Neural cell (in vitro differentiated cells): ENCODE results near the gene CHAC2. TPM values are rescaled to one million over a fixed set of nuclear protein-coding genes. Genes with fewer than 3 reads are reported as not detected.

ENCODE experiments used
- H2AFZ ChIP-seq: fragments of 200-600, 300-800 bp; sonication (generic), shearing (Covaris generic); 2 replicates; pipeline ENCODE4 v1.6.0; 2014; ENCODE audit warnings: low read depth, mild to moderate bottlenecking, antibody characterized with exemption, low read length, moderate library complexity
- H3F3A ChIP-seq: fragments of 200-600 bp; shearing (Covaris generic); 2 replicates; pipeline ENCODE4 v1.6.1; 2016; ENCODE audit warnings: mild to moderate bottlenecking, moderate library complexity, mixed read lengths, antibody characterized with exemption, low read length; ENCODE audit not compliant: insufficient read depth, poor library complexity, severe bottlenecking
- H3K27ac ChIP-seq: fragments of 200-600, 300-800 bp; sonication (generic), shearing (Covaris generic); 2 replicates; pipeline ENCODE4 v1.5.1; 2014; ENCODE audit warnings: mild to moderate bottlenecking, low read length, moderate library complexity
- H3K27me3 ChIP-seq: fragments of 300-800, 200-600 bp; sonication (generic), shearing (Covaris generic); 2 replicates; pipeline ENCODE4 v1.6.0; 2014; ENCODE audit warnings: mild to moderate bottlenecking, low read depth, low read length, moderate library complexity; ENCODE audit not compliant: insufficient read depth
- H3K36me3 ChIP-seq: fragments of 300-800, 200-600 bp; sonication (generic), shearing (Covaris generic); 2 replicates; pipeline ENCODE4 v1.5.1; 2014; ENCODE audit warnings: mild to moderate bottlenecking, antibody characterized with exemption, low read length, moderate library complexity; ENCODE audit not compliant: insufficient read depth
- H3K4me2 ChIP-seq: fragments of 300-800, 200-600 bp; sonication (generic), shearing (Covaris generic); 2 replicates; pipeline ENCODE4 v1.6.0; 2014; ENCODE audit warnings: mild to moderate bottlenecking, low read length
- H3K4me3 ChIP-seq: fragments of 300-800, 200-600 bp; sonication (generic), shearing (Covaris generic); 2 replicates; pipeline ENCODE4 v1.5.1; 2014; ENCODE audit warnings: mild to moderate bottlenecking, low read length, moderate library complexity
- H3K79me2 ChIP-seq: fragments of 200-600 bp; shearing (Covaris generic); replicated peaks from 2 replicates; pipeline ENCODE4 v1.6.0; 2014; ENCODE audit warnings: mild to moderate bottlenecking, low read length, moderate library complexity; ENCODE audit not compliant: insufficient read depth
- H3K9ac ChIP-seq: fragments of 300-800, 200-600 bp; sonication (generic), shearing (Covaris generic); 2 replicates; pipeline ENCODE4 v1.6.1; 2016; ENCODE audit warnings: mild to moderate bottlenecking, low read length, mixed read lengths
- H3K9me2 ChIP-seq: fragments of 200-600 bp; shearing (Covaris generic); 2 replicates; pipeline ENCODE4 v1.6.1; 2016; ENCODE audit warnings: mild to moderate bottlenecking, low read length, mixed read lengths; ENCODE audit not compliant: insufficient read depth
- H3K9me3 ChIP-seq: fragments of 200-600, 300-800 bp; sonication (generic), shearing (Covaris generic); 2 replicates; pipeline ENCODE4 v1.6.1; 2016; ENCODE audit warnings: mild to moderate bottlenecking, mixed run types, low read length, moderate library complexity, mixed read lengths
- H4K20me1 ChIP-seq: fragments of 200-600 bp; shearing (Covaris generic); 2 replicates; pipeline ENCODE4 v1.6.1; 2016; ENCODE audit warnings: mild to moderate bottlenecking, mixed run types; ENCODE audit not compliant: insufficient read depth
- EP300 ChIP-seq: fragments of 450-650 bp; conservative IDR thresholded peaks from 2 replicates; pipeline ENCODE4 v1.6.1; 2014; ENCODE audit warnings: antibody characterized with exemption, mild to moderate bottlenecking, moderate library complexity; ENCODE audit not compliant: poor library complexity, severe bottlenecking
- EZH2 ChIP-seq: fragments of 200-600, 300-800 bp; shearing (Covaris generic), sonication (generic); IDR thresholded peaks from 2 replicates; pipeline ENCODE4 v1.6.1; 2014; ENCODE audit warnings: antibody characterized with exemption, low read length, borderline replicate concordance, mild to moderate bottlenecking; ENCODE audit not compliant: insufficient read depth, poor library complexity, severe bottlenecking
- MXI1 ChIP-seq: fragments of 450-650 bp; conservative IDR thresholded peaks from 2 replicates; pipeline ENCODE4 v1.6.1; 2014; ENCODE audit warnings: antibody characterized with exemption, mild to moderate bottlenecking; ENCODE audit not compliant: poor library complexity, severe bottlenecking
- POLR2AphosphoS5 ChIP-seq: IDR thresholded peaks from 2 replicates; pipeline ENCODE4 v1.6.1; 2012
- RAD21 ChIP-seq: fragments of 450-650 bp; conservative IDR thresholded peaks from 2 replicates; pipeline ENCODE4 v1.6.1; 2014; ENCODE audit warnings: antibody characterized with exemption, mild to moderate bottlenecking, moderate library complexity
- REST ChIP-seq: IDR thresholded peaks from 2 replicates; pipeline ENCODE4 v1.6.1; 2012; ENCODE audit warnings: borderline replicate concordance
- SMC3 ChIP-seq: fragments of 450-650 bp; conservative IDR thresholded peaks from 2 replicates; pipeline ENCODE4 v1.6.1; 2014; ENCODE audit warnings: antibody characterized with exemption, mild to moderate bottlenecking, moderate library complexity; ENCODE audit not compliant: poor library complexity
- TAF1 ChIP-seq: IDR thresholded peaks from 2 replicates; pipeline ENCODE4 v1.6.1; 2012; ENCODE audit warnings: low read depth
- polyA plus RNA-seq: library from polyadenylated mRNA; depleted of rRNA; stranded (reverse); fragments of >200 nt; gene quantifications from 2 replicates; pipeline ENCODE4 v1.2.3, GENCODE V29; 2014
- TF ChIP-seq, protein P1 (sequence below): fragments of 450-650 bp; IDR thresholded peaks from 2 replicates; pipeline ENCODE4 v1.5.1; 2014; ENCODE audit warnings: antibody characterized with exemption, mild to moderate bottlenecking, moderate library complexity; ENCODE audit not compliant: poor library complexity, severe bottlenecking

Gene CHAC2
- polyA plus RNA-seq, 1 donor from 2014 or later = 7.7 TPM

- Histone ChIP-seq H3F3A (no peaks in the 10 kb centered on the region), H3K4me2 (no peak overlapping the region), H3K9ac (no peak overlapping the region), H3K9me3 (no peaks in the 10 kb centered on the region), H3K36me3 (no peaks in the 10 kb centered on the region), H4K20me1 (no peaks in the 10 kb centered on the region), H3K9me2 (no peaks in the 10 kb centered on the region), H3K27me3 (no peaks in the 10 kb centered on the region), H2AFZ (no peak overlapping the region), H3K27ac (no peak overlapping the region), H3K4me3 (no peak overlapping the region), H3K79me2 (peaks cover 19% of the 10 kb centered on the region)
- TF ChIP-seq REST (no peak), SMC3 (no peak), EZH2 (no peak), TAF1 (no peak), RAD21 (no peak), MXI1 (no peak), EP300 (no peak), POLR2AphosphoS5 (no peak)
- TF ChIP-seq, protein P1, sequence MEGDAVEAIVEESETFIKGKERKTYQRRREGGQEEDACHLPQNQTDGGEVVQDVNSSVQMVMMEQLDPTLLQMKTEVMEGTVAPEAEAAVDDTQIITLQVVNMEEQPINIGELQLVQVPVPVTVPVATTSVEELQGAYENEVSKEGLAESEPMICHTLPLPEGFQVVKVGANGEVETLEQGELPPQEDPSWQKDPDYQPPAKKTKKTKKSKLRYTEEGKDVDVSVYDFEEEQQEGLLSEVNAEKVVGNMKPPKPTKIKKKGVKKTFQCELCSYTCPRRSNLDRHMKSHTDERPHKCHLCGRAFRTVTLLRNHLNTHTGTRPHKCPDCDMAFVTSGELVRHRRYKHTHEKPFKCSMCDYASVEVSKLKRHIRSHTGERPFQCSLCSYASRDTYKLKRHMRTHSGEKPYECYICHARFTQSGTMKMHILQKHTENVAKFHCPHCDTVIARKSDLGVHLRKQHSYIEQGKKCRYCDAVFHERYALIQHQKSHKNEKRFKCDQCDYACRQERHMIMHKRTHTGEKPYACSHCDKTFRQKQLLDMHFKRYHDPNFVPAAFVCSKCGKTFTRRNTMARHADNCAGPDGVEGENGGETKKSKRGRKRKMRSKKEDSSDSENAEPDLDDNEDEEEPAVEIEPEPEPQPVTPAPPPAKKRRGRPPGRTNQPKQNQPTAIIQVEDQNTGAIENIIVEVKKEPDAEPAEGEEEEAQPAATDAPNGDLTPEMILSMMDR = no peak
These were observed 2.7 kb downstream of the CHAC2 start for GRCh38 chr2:53770264-53770663.

DNA sequence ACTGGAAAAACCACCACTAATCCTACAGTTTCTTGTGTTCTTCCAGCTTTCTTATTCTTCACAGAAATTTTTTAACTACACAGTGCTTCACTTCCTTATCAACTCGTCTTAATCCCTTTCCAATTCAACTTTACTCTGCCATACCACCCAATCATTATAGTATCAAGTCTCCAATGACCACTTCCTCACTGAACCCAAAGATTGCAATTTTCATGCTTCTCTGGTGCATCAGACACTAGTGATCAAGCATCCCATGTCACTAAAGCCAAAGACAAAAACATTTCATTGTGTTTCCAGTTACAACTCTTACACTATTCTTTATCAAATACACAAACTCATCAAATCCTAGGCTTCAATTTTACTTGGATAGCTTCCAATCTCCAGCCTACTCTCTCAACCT lies 9.5 kb downstream of the CHAC2 start:
- H3F3A ChIP-seq = no peaks in the 10 kb centered on the region
- no peak for TF ChIP-seq POLR2AphosphoS5
- no peak for TF ChIP-seq EP300
- no peak for TF ChIP-seq EZH2
- H4K20me1 ChIP-seq = no peaks in the 10 kb centered on the region
- H3K27ac ChIP-seq = no peak overlapping the region
- no peak overlapping the region for H3K4me3 ChIP-seq
- no peaks in the 10 kb centered on the region for H3K9me2 ChIP-seq
- no peak overlapping the region for H3K4me2 ChIP-seq
- no peaks in the 10 kb centered on the region for H3K27me3 ChIP-seq
- peaks cover 51% of the 10 kb centered on the region for H3K79me2 ChIP-seq
- H3K9me3 ChIP-seq = no peaks in the 10 kb centered on the region
- H2AFZ ChIP-seq = no peak overlapping the region
- no peaks in the 10 kb centered on the region for H3K36me3 ChIP-seq
- no peak overlapping the region for H3K9ac ChIP-seq

DNA sequence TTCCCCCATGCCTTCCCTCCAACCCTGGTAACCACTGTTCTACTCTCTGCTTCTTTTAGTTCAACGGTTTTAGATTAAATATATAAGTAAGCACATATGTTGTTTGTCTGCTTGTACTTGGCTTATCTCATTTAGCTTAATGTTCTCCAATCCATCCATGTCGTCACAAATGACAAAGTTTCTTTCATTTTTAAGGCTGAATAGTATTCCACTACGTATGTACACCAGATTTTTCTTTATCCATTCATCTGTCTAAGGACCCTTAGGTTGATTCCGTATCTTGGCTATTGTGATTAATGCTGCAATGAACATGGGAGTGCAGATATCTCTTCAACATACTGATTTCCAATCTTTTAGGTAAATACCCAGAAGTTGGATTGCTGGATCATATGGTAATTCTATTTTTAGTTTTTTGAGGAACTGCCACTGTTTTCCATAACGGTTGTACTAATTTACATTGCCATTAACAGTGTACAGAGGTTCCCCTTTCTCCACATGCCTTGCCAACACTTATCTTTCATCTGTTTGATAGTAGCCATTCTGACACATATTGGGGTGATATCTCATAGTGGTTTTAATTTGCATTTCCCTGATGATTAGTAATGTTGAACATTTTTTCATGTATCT lies 11.0 kb downstream of the CHAC2 start:
- no peaks in the 10 kb centered on the region for H4K20me1 ChIP-seq
- H3K27ac ChIP-seq = no peak overlapping the region
- H3K9me2 ChIP-seq = no peaks in the 10 kb centered on the region
- no peak for TF ChIP-seq EZH2
- no peak for TF ChIP-seq RAD21
- TF ChIP-seq REST = no peak
- no peak for TF ChIP-seq TAF1
- no peaks in the 10 kb centered on the region for H3K36me3 ChIP-seq
- no peak overlapping the region for H2AFZ ChIP-seq
- H3K9me3 ChIP-seq = no peaks in the 10 kb centered on the region
- no peak overlapping the region for H3K4me3 ChIP-seq
- no peak overlapping the region for H3K9ac ChIP-seq
- no peak overlapping the region for H3K4me2 ChIP-seq
- peaks cover 66% of the 10 kb centered on the region for H3K79me2 ChIP-seq
- no peaks in the 10 kb centered on the region for H3K27me3 ChIP-seq
- no peaks in the 10 kb centered on the region for H3F3A ChIP-seq
